ENCODE measurements around the gene PTPN23. TPM values are rescaled to one million over a fixed set of nuclear protein-coding genes. Genes with fewer than 3 reads are reported as not detected.

The PTPN23 gene
- total and polyA plus RNA-seq, 2 of the 13 experiments (the other 11 are each of a cell fraction or from before 2014, with no cell fraction given) = 2.3 to 3.7 TPM

DNA sequence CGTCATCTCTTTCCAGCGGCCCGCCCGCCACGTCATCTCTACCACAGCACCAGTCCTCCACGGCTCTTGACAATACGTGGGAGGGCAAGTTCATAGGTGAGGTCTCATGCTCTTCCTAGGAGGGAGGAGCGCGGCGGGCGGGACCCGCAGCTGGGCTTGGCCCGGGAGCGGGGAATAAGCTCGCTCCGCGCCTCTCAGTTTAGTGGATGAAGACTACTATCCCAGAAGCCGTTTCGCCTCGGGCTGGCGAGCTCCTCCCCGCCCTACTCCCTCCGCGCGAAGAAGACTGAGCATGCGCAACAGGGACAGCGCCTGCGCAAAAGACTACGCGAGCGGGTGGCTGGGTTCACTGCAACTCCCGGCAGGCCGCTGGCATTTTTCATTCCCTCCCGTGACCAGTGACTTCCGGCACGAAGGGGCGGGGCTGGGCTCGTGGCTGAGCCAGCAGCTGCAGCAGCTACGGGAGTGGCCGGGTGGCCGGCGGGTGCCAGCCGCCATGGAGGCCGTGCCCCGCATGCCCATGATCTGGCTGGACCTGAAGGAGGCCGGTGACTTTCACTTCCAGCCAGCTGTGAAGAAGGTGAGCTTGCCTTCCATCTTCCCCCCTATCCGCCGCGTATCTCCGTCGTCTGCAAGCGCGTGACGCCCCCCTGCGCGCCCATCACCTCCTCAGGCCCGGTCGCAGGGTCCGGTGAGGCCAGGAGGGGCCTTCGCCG is at the start of gene PTPN23 (continued):
- TF ChIP-seq ZNF816 (CRISPR knock-in tag; IDR thresholded peaks at IDR 0.05; ENCODE audit: borderline replicate concordance) (peak; percentile 75; the same call in 1 of the 2 replicates), SPEN (CRISPR knock-in tag; IDR thresholded peaks at IDR 0.05; ENCODE audit: low read depth) (peak; percentile 88), ZBED4 (CRISPR knock-in tag; IDR thresholded peaks at IDR 0.05; ENCODE audit: borderline replicate concordance) (peak; percentile 26), NR2F2 (IDR thresholded peaks at IDR 0.05; ENCODE audit: borderline replicate concordance, low read depth) (no peak), SALL1 (CRISPR knock-in tag; IDR thresholded peaks at IDR 0.05) (peak; percentile 66), ZNF777 (CRISPR knock-in tag; IDR thresholded peaks at IDR 0.05) (peak; percentile 61; the same call in 1 of the 2 replicates), MEIS2 (CRISPR knock-in tag; IDR thresholded peaks at IDR 0.05) (peak; percentile 77), MBNL3 (CRISPR knock-in tag; conservative IDR thresholded peaks at IDR 0.05) (no peak), ARNTL (CRISPR knock-in tag; IDR thresholded peaks at IDR 0.05) (0 out of 2 replicates have a peak, but pooled peaks have one; percentile 71), ZNF138 (CRISPR knock-in tag; IDR thresholded peaks at IDR 0.05; ENCODE audit: low read depth) (peak; percentile 65; the same call in 1 of the 2 replicates), ZNF570 (CRISPR knock-in tag; IDR thresholded peaks at IDR 0.05; ENCODE audit: borderline replicate concordance) (no peak), ZNF569 (CRISPR knock-in tag; IDR thresholded peaks at IDR 0.05; ENCODE audit: borderline replicate concordance) (no peak), SAFB2 (CRISPR knock-in tag; IDR thresholded peaks at IDR 0.05; ENCODE audit: borderline replicate concordance, low read depth) (peak; percentile 86), ZNF614 (CRISPR knock-in tag; IDR thresholded peaks at IDR 0.05; ENCODE audit: borderline replicate concordance) (no peak; the same call in 1 of the 2 replicates), ZBTB7B (CRISPR knock-in tag; IDR thresholded peaks at IDR 0.05) (no peak; the same call in 1 of the 2 replicates), ARHGAP35 (CRISPR knock-in tag; IDR thresholded peaks at IDR 0.05; ENCODE audit: borderline replicate concordance) (peak; percentile 83; the same call in 1 of the 2 replicates)
- TF ChIP-seq, protein P1, sequence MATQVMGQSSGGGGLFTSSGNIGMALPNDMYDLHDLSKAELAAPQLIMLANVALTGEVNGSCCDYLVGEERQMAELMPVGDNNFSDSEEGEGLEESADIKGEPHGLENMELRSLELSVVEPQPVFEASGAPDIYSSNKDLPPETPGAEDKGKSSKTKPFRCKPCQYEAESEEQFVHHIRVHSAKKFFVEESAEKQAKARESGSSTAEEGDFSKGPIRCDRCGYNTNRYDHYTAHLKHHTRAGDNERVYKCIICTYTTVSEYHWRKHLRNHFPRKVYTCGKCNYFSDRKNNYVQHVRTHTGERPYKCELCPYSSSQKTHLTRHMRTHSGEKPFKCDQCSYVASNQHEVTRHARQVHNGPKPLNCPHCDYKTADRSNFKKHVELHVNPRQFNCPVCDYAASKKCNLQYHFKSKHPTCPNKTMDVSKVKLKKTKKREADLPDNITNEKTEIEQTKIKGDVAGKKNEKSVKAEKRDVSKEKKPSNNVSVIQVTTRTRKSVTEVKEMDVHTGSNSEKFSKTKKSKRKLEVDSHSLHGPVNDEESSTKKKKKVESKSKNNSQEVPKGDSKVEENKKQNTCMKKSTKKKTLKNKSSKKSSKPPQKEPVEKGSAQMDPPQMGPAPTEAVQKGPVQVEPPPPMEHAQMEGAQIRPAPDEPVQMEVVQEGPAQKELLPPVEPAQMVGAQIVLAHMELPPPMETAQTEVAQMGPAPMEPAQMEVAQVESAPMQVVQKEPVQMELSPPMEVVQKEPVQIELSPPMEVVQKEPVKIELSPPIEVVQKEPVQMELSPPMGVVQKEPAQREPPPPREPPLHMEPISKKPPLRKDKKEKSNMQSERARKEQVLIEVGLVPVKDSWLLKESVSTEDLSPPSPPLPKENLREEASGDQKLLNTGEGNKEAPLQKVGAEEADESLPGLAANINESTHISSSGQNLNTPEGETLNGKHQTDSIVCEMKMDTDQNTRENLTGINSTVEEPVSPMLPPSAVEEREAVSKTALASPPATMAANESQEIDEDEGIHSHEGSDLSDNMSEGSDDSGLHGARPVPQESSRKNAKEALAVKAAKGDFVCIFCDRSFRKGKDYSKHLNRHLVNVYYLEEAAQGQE (IDR thresholded peaks at IDR 0.05; ENCODE audit: borderline replicate concordance in 1 of 2, low read depth in 1 of 2, low read length in 2 of 2) = no peak
- TF ChIP-seq, protein P2, sequence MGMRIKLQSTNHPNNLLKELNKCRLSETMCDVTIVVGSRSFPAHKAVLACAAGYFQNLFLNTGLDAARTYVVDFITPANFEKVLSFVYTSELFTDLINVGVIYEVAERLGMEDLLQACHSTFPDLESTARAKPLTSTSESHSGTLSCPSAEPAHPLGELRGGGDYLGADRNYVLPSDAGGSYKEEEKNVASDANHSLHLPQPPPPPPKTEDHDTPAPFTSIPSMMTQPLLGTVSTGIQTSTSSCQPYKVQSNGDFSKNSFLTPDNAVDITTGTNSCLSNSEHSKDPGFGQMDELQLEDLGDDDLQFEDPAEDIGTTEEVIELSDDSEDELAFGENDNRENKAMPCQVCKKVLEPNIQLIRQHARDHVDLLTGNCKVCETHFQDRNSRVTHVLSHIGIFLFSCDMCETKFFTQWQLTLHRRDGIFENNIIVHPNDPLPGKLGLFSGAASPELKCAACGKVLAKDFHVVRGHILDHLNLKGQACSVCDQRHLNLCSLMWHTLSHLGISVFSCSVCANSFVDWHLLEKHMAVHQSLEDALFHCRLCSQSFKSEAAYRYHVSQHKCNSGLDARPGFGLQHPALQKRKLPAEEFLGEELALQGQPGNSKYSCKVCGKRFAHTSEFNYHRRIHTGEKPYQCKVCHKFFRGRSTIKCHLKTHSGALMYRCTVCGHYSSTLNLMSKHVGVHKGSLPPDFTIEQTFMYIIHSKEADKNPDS (CRISPR knock-in tag; IDR thresholded peaks at IDR 0.05) = peak; percentile 81; the same call in 1 of the 2 replicates

All from HepG2 (cell line).